Measurements from ENCODE around the gene CADM1. TPM values are rescaled to one million over a fixed set of nuclear protein-coding genes. Genes with fewer than 3 reads are reported as not detected.

The CADM1 gene
- total RNA-seq, 1 experiment from 2014 or later, result 1.1 TPM

DNA sequence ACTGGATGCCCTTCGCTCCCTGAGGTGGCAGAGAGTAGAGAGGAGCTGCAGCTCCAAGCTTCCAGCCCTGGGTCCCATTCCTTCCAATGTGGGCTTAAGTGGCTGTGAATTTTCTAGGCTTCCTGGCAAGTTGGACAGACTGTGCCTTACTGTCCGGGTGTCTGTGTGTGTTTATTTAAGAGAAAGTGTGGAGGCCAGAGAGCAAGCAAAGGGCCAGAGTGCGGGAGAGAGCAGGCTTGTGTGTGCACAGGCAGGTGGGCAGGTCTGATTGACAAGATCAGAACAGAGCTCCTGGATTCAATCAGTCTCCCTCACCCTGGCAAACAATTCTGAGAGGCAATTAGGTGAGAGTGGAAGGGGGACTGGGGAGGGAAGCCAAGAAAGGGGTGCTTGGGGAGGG, 347.0 kb downstream of the CADM1 start:
- ChIA-PET CTCF (no interaction called here), POLR2A (ENCODE audit: unreplicated experiment) (no interaction called here)
- Histone ChIP-seq H3F3A (ENCODE audit: low read length, unreplicated experiment) (no peaks in the 10 kb centered on the region), H3K27me3 (ENCODE audit: low read length) (no peaks in the 10 kb centered on the region), H3K9me3 (ENCODE audit: low read length) (no peaks in the 10 kb centered on the region), H3K9me2 (replicated peaks; ENCODE audit: low read length) (no peaks in the 10 kb centered on the region), H4K20me1 (ENCODE audit: low read length) (no peaks in the 10 kb centered on the region), H2AFZ (ENCODE audit: low read length) (no peak overlapping the region), H3K36me3 (ENCODE audit: low read depth, low read length) (no peaks in the 10 kb centered on the region), H3K79me2 (ENCODE audit: low read length) (no peaks in the 10 kb centered on the region), H3K4me1 (ENCODE audit: insufficient read depth, low read length) (no peaks in the 10 kb centered on the region), H3K4me3 (ENCODE audit: low read length) (no peak overlapping the region), H3K9ac (ENCODE audit: low read length) (no peak overlapping the region), H3K4me2 (ENCODE audit: low read length) (no peak overlapping the region), H3K27ac (ENCODE audit: low read length) (no peak overlapping the region)
- no TSS peak for BruUV-seq (replicated peaks)
- TF ChIP-seq, protein P1, sequence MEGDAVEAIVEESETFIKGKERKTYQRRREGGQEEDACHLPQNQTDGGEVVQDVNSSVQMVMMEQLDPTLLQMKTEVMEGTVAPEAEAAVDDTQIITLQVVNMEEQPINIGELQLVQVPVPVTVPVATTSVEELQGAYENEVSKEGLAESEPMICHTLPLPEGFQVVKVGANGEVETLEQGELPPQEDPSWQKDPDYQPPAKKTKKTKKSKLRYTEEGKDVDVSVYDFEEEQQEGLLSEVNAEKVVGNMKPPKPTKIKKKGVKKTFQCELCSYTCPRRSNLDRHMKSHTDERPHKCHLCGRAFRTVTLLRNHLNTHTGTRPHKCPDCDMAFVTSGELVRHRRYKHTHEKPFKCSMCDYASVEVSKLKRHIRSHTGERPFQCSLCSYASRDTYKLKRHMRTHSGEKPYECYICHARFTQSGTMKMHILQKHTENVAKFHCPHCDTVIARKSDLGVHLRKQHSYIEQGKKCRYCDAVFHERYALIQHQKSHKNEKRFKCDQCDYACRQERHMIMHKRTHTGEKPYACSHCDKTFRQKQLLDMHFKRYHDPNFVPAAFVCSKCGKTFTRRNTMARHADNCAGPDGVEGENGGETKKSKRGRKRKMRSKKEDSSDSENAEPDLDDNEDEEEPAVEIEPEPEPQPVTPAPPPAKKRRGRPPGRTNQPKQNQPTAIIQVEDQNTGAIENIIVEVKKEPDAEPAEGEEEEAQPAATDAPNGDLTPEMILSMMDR (conservative IDR thresholded peaks at IDR 0.05; ENCODE audit: low read depth, low read length), result no peak
- TF ChIP-seq EZH2phosphoT487 (IDR thresholded peaks at IDR 0.05; ENCODE audit: borderline replicate concordance, low read length) (no peak), EZH2 (IDR thresholded peaks at IDR 0.05; ENCODE audit: low read length, unreplicated experiment) (no peak)
- intact Hi-C loops (cut with micrococcal nuclease), result no loop called here
- no peak for ATAC-seq
- DNase-seq, result no peak

DNA sequence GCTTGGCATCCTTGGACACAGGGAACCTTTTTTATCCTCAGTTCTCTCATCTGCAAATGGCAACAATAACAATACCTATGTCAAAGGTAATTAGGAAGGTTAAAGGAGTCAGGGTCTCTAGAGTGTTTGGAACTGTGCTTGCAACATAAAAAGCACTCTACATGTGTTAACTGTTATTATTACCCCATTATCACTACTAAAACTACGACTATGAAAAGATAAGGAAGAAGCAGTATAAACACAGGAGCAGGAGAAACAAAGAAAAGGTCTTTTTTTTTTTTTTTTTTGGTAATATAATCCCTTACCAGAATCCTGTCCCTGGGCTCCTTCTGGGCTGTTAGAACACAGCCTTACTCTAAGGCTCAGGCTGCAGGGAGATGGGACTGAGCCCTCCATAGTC, 348.2 kb downstream of the CADM1 start:
- Histone ChIP-seq H3K79me2 (ENCODE audit: low read length) (no peaks in the 10 kb centered on the region), H3K27ac (ENCODE audit: low read length) (no peak overlapping the region), H2AFZ (ENCODE audit: low read length) (no peak overlapping the region), H3K4me3 (ENCODE audit: low read length) (no peak overlapping the region), H3K9me2 (replicated peaks; ENCODE audit: low read length) (no peaks in the 10 kb centered on the region), H3K27me3 (ENCODE audit: low read length) (no peaks in the 10 kb centered on the region), H3K4me1 (ENCODE audit: insufficient read depth, low read length) (no peaks in the 10 kb centered on the region), H3F3A (ENCODE audit: low read length, unreplicated experiment) (no peaks in the 10 kb centered on the region), H3K9me3 (ENCODE audit: low read length) (no peaks in the 10 kb centered on the region), H3K36me3 (ENCODE audit: low read depth, low read length) (no peaks in the 10 kb centered on the region), H3K4me2 (ENCODE audit: low read length) (no peak overlapping the region), H3K9ac (ENCODE audit: low read length) (no peak overlapping the region), H4K20me1 (ENCODE audit: low read length) (no peaks in the 10 kb centered on the region)
- ATAC-seq (no peak), DNase-seq (no peak)
- POLR2A ChIA-PET (ENCODE audit: unreplicated experiment), result no interaction called here
- CTCF ChIA-PET, result no interaction called here
- TF ChIP-seq, protein P1 (conservative IDR thresholded peaks at IDR 0.05; ENCODE audit: low read depth, low read length), result no peak
- TF ChIP-seq EZH2 (IDR thresholded peaks at IDR 0.05; ENCODE audit: low read length, unreplicated experiment), result no peak
- TF ChIP-seq EZH2phosphoT487 (IDR thresholded peaks at IDR 0.05; ENCODE audit: borderline replicate concordance, low read length), result no peak
- intact Hi-C loops (cut with micrococcal nuclease), result no loop called here
- no TSS peak for BruUV-seq (replicated peaks)

DNA sequence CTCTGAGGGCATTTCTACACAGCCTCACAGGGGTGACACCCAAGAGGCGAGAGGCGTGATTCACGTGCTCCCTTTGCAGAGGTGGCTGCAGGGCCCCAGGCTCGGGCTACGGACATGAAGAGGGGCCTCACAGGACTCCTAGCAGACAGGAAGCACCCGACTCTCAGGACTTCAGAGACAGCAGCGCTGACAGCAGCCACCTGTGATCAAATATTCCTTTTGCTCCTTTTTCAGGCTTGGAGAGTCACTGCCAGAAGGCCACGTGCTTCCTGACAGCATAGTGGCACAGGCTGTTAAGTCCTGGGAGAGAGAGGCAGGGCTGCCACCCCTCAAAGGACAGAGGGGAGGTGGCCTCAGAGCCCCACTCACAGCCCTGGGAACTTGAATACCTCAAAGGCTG, 348.9 kb downstream of the CADM1 start:
- DNase-seq (no peak), ATAC-seq (no peak)
- Histone ChIP-seq H3F3A (ENCODE audit: low read length, unreplicated experiment) (no peaks in the 10 kb centered on the region), H3K4me2 (ENCODE audit: low read length) (no peak overlapping the region), H3K36me3 (ENCODE audit: low read depth, low read length) (no peaks in the 10 kb centered on the region), H3K27me3 (ENCODE audit: low read length) (no peaks in the 10 kb centered on the region), H3K9ac (ENCODE audit: low read length) (no peak overlapping the region), H3K27ac (ENCODE audit: low read length) (no peak overlapping the region), H3K9me2 (replicated peaks; ENCODE audit: low read length) (no peaks in the 10 kb centered on the region), H3K9me3 (ENCODE audit: low read length) (no peaks in the 10 kb centered on the region), H3K4me1 (ENCODE audit: insufficient read depth, low read length) (no peaks in the 10 kb centered on the region), H4K20me1 (ENCODE audit: low read length) (no peaks in the 10 kb centered on the region), H3K4me3 (ENCODE audit: low read length) (no peak overlapping the region), H3K79me2 (ENCODE audit: low read length) (no peaks in the 10 kb centered on the region), H2AFZ (ENCODE audit: low read length) (no peak overlapping the region)
- TF ChIP-seq EZH2 (IDR thresholded peaks at IDR 0.05; ENCODE audit: low read length, unreplicated experiment) (no peak), EZH2phosphoT487 (IDR thresholded peaks at IDR 0.05; ENCODE audit: borderline replicate concordance, low read length) (no peak)
- TF ChIP-seq, protein P1 (conservative IDR thresholded peaks at IDR 0.05; ENCODE audit: low read depth, low read length), result no peak
- ChIA-PET POLR2A (ENCODE audit: unreplicated experiment) (no interaction called here), CTCF (no interaction called here)
- BruUV-seq (replicated peaks), result no TSS peak
- intact Hi-C loops (cut with micrococcal nuclease), result no loop called here
